Measurements from ENCODE around the gene PHACTR4. TPM values are rescaled to one million over a fixed set of nuclear protein-coding genes. Genes with fewer than 3 reads are reported as not detected.

PHACTR4 gene
- total and polyA plus RNA-seq, 2 experiments from 2014 or later, result 35.4 to 47.1 TPM

GRCh38 chr1:28499553-28499952 lies 130.0 kb downstream of the PHACTR4 start:
- ATAC-seq (no peak), DNase-seq (ENCODE audit: low spot score) (no peak)
- H3K79me2 ChIP-seq (replicated peaks; ENCODE audit: insufficient read depth), result no peaks in the 10 kb centered on the region
- H3K4me3 ChIP-seq, result no peak overlapping the region
- peaks cover 6% of the 10 kb centered on the region for H3K27me3 Mint-ChIP-seq (ENCODE audit: insufficient read depth, low read depth, poor library complexity)
- peaks cover 15% of the 10 kb centered on the region; the same call in 1 of the 2 replicates for H3K36me3 ChIP-seq (ENCODE audit: insufficient read depth)
- H3K4me2 ChIP-seq, result no peak overlapping the region
- H3K9me2 ChIP-seq (ENCODE audit: insufficient read depth), result no peaks in the 10 kb centered on the region
- H3K9me3 Mint-ChIP-seq, result no peaks in the 10 kb centered on the region
- peaks cover 26% of the 10 kb centered on the region for H3K36me3 Mint-ChIP-seq (ENCODE audit: low read depth)
- H4K20me1 ChIP-seq (replicated peaks; ENCODE audit: insufficient read depth), result no peaks in the 10 kb centered on the region
- H3K4me1 ChIP-seq (ENCODE audit: insufficient read depth), result no peaks in the 10 kb centered on the region
- H2AFZ ChIP-seq, result no peak overlapping the region
- no peaks in the 10 kb centered on the region for H3K4me1 Mint-ChIP-seq
- no peak for TF ChIP-seq REST (IDR thresholded peaks at IDR 0.05; ENCODE audit: unreplicated experiment)
- no peak for TF ChIP-seq NANOG (IDR thresholded peaks at IDR 0.05; ENCODE audit: borderline replicate concordance)
- no peaks in the 10 kb centered on the region for H3K27me3 ChIP-seq (ENCODE audit: insufficient read depth)
- no peak overlapping the region for H3K27ac Mint-ChIP-seq
- no peak overlapping the region for H3K4me3 Mint-ChIP-seq
- H3F3A ChIP-seq (replicated peaks; ENCODE audit: low read depth), result peaks cover 12% of the 10 kb centered on the region
- H3K27ac ChIP-seq (ENCODE audit: low read depth), result no peak overlapping the region

- Histone ChIP-seq H3K36me3 (ENCODE audit: insufficient read depth) (peaks cover 14% of the 10 kb centered on the region), H3K4me1 (ENCODE audit: insufficient read depth) (no peaks in the 10 kb centered on the region), H3K27ac (ENCODE audit: low read depth) (no peak overlapping the region), H3K27me3 (ENCODE audit: insufficient read depth) (no peaks in the 10 kb centered on the region), H2AFZ (no peak overlapping the region), H3F3A (replicated peaks; ENCODE audit: low read depth) (peaks cover 14% of the 10 kb centered on the region), H3K4me2 (no peak overlapping the region), H3K9me2 (ENCODE audit: insufficient read depth) (no peaks in the 10 kb centered on the region), H3K79me2 (replicated peaks; ENCODE audit: insufficient read depth) (peaks cover 10% of the 10 kb centered on the region), H3K4me3 (no peak overlapping the region), H4K20me1 (replicated peaks; ENCODE audit: insufficient read depth) (no peaks in the 10 kb centered on the region)
- peaks cover 25% of the 10 kb centered on the region for H3K27me3 Mint-ChIP-seq (ENCODE audit: insufficient read depth, low read depth, poor library complexity)
- H3K4me1 Mint-ChIP-seq, result no peaks in the 10 kb centered on the region
- DNase-seq (ENCODE audit: low spot score) (no peak), ATAC-seq (no peak)
- peaks cover 16% of the 10 kb centered on the region; the same call in 2 of the 3 replicates for H3K9me3 Mint-ChIP-seq
- H3K27ac Mint-ChIP-seq, result no peak overlapping the region
- peaks cover 24% of the 10 kb centered on the region for H3K36me3 Mint-ChIP-seq (ENCODE audit: low read depth)
- H3K4me3 Mint-ChIP-seq, result no peak overlapping the region
- TF ChIP-seq ZNF462 (CRISPR knock-in tag; IDR thresholded peaks at IDR 0.05) (no peak), EZH2phosphoT487 (IDR thresholded peaks at IDR 0.05; ENCODE audit: unreplicated experiment) (no peak), ETS1 (IDR thresholded peaks at IDR 0.05) (no peak), ZNF331 (CRISPR knock-in tag; IDR thresholded peaks at IDR 0.05; ENCODE audit: low read depth) (no peak), CREB1 (CRISPR knock-in tag; IDR thresholded peaks at IDR 0.05; ENCODE audit: low read depth) (no peak), STAT1 (IDR thresholded peaks at IDR 0.05; ENCODE audit: unreplicated experiment) (no peak)
Measured at GRCh38 chr1:28501925-28502324, 132.4 kb downstream of the PHACTR4 start.

Data from GM23338 (cell line).